H1 (cell line): ENCODE data around the gene SLC6A3. TPM values are rescaled to one million over a fixed set of nuclear protein-coding genes. Genes with fewer than 3 reads are reported as not detected.

Experiments used
- CTCF ChIA-PET: fragments of 300-600 bp; sonication (Branson Sonifier 250); formaldehyde crosslinking; loops from one replicate; lab custom pipeline; 2021; ENCODE audit not compliant: partially characterized antibody; lab: Charles Lee
- POLR2A ChIA-PET: fragments of 300-600 bp; sonication (Branson Sonifier 250); formaldehyde crosslinking; loops from one replicate; lab custom pipeline; 2021; ENCODE audit warnings: inconsistent platforms; ENCODE audit not compliant: partially characterized antibody; lab: Charles Lee
- DNase-seq, 2 experiments: peaks; one replicate each; pipeline versions ENCODE4 v3.0.0 to v3.0.0-alpha.2; 2010 to 2022; ENCODE audit warnings: low spot score in 2 of 2, low read depth in 1 of 2, mixed read lengths in 1 of 2
- FAIRE-seq: peaks from 2 replicates; lab custom pipeline; 2011; peaks lifted over from hg19 to GRCh38; lab: Jason Lieb, UNC
- H2AFZ ChIP-seq: 2 replicates; pipeline ENCODE4 v1.8.1; 2012; ENCODE audit warnings: low read length, inconsistent platforms
- H2AK5ac ChIP-seq: 2 replicates; pipeline ENCODE4 v1.6.1; 2013; ENCODE audit warnings: low read depth, low read length
- H2BK120ac ChIP-seq: replicated peaks from 2 replicates; pipeline ENCODE3; 2013; ENCODE audit warnings: low read depth, low read length, inconsistent platforms
- H2BK12ac ChIP-seq: 2 replicates; pipeline ENCODE4 v1.6.1; 2013; ENCODE audit warnings: low read depth, low read length
- H2BK15ac ChIP-seq: 2 replicates; pipeline ENCODE4 v1.6.1; 2013; ENCODE audit warnings: low read length
- H2BK20ac ChIP-seq: 2 replicates; pipeline ENCODE4 v1.6.1; 2013; ENCODE audit warnings: low read length
- H2BK5ac ChIP-seq: 2 replicates; pipeline ENCODE4 v1.6.1; 2013; ENCODE audit warnings: low read depth, low read length
- H3K14ac ChIP-seq: 2 replicates; pipeline ENCODE4 v1.6.1; 2013; ENCODE audit warnings: inconsistent platforms; ENCODE audit not compliant: insufficient read length
- H3K18ac ChIP-seq: 2 replicates; pipeline ENCODE4 v1.6.1; 2013; ENCODE audit warnings: low read length; ENCODE audit errors: extremely low read depth
- H3K23ac ChIP-seq: 2 replicates; pipeline ENCODE4 v1.6.1; 2013; ENCODE audit warnings: inconsistent platforms; ENCODE audit not compliant: insufficient read length
- H3K23me2 ChIP-seq: 2 replicates; pipeline ENCODE4 v1.6.1; 2013; ENCODE audit warnings: low read depth, low read length
- H3K27ac ChIP-seq: 2 replicates; pipeline ENCODE4 v1.6.1; 2011; ENCODE audit warnings: low read depth, low read length, inconsistent platforms
- H3K27me3 ChIP-seq, 4 experiments: replicated peaks in 1 of 4; 1 replicate in 1 of 4; 2 replicates in 3 of 4; pipeline versions ENCODE4 v1.6.1 to v1.8.1; 2011 to 2013; ENCODE audit warnings: low read length in 3 of 4, mild to moderate bottlenecking in 3 of 4, inconsistent platforms in 2 of 4, mixed read lengths in 2 of 4, moderate library complexity in 1 of 4; ENCODE audit not compliant: control insufficient read depth in 3 of 4, insufficient read depth in 3 of 4; ENCODE audit errors: extremely low read depth in 1 of 4
- H3K36me3 ChIP-seq, 4 experiments: 2 replicates each; pipeline versions ENCODE4 v1.6.1 to v1.8.1; 2011 to 2013; ENCODE audit warnings: mild to moderate bottlenecking in 4 of 4, low read length in 3 of 4, moderate library complexity in 2 of 4, control low read depth in 1 of 4, inconsistent platforms in 1 of 4; ENCODE audit not compliant: insufficient read depth in 4 of 4, control insufficient read depth in 2 of 4
- H3K4ac ChIP-seq: replicated peaks from 2 replicates; pipeline ENCODE3; 2013; ENCODE audit warnings: low read length, low read depth, mixed read lengths, inconsistent platforms; ENCODE audit not compliant: insufficient read length
- H3K4me1 ChIP-seq, 4 experiments: replicated peaks in 1 of 4; 1 replicate in 1 of 4; 2 replicates in 3 of 4; pipeline versions ENCODE4 v1.6.1 to v1.8.1; 2011 to 2013; ENCODE audit warnings: low read length in 3 of 4, inconsistent platforms in 2 of 4, mixed read lengths in 1 of 4; ENCODE audit not compliant: insufficient read depth in 4 of 4, control insufficient read depth in 3 of 4
- H3K4me2 ChIP-seq, 2 experiments: 2 replicates each; pipeline versions ENCODE4 v1.6.1 to v1.8.1; 2011 to 2013; ENCODE audit warnings: low read depth in 2 of 2, low read length in 2 of 2, control low read depth in 1 of 2, inconsistent platforms in 1 of 2, mild to moderate bottlenecking in 1 of 2; ENCODE audit not compliant: insufficient read depth in 1 of 2
- H3K4me3 ChIP-seq, 4 experiments: fragments of 200-600, 300-600 bp in 1 of 4; sonication (generic), shearing (Covaris generic), sonication (Bioruptor Twin) in 1 of 4; 2 replicates each; pipeline versions ENCODE4 v1.5.1 to v1.8.1; 2011 to 2016; ENCODE audit warnings: low read length in 4 of 4, low read depth in 3 of 4, control low read depth in 2 of 4, inconsistent platforms in 2 of 4, mild to moderate bottlenecking in 2 of 4, mixed read lengths in 1 of 4, moderate library complexity in 1 of 4; ENCODE audit not compliant: insufficient read depth in 2 of 4; ENCODE audit errors: extremely low read depth in 1 of 4
- H3K56ac ChIP-seq: replicated peaks from 2 replicates; pipeline ENCODE3; 2013; ENCODE audit warnings: low read depth, mild to moderate bottlenecking, mixed read lengths, low read length, inconsistent platforms; ENCODE audit not compliant: insufficient read length
- H3K79me1 ChIP-seq: 2 replicates; pipeline ENCODE4 v1.6.1; 2013; ENCODE audit warnings: low read depth, low read length, control low read depth
- H3K79me2 ChIP-seq, 2 experiments: 2 replicates each; pipeline versions ENCODE4 v1.6.1 to v1.8.1; 2012 to 2013; ENCODE audit warnings: low read length in 2 of 2, mild to moderate bottlenecking in 2 of 2, inconsistent platforms in 1 of 2; ENCODE audit not compliant: insufficient read depth in 2 of 2, control insufficient read depth in 1 of 2
- H3K9ac ChIP-seq, 4 experiments: replicated peaks in 1 of 4; 1 replicate in 1 of 4; 2 replicates in 3 of 4; pipeline versions ENCODE4 v1.6.1 to v1.8.1; 2011 to 2013; ENCODE audit warnings: low read depth in 3 of 4, low read length in 3 of 4, control low read depth in 2 of 4, mild to moderate bottlenecking in 2 of 4, moderate library complexity in 2 of 4, inconsistent platforms in 1 of 4; ENCODE audit errors: extremely low read depth in 1 of 4
- H3K9me3 ChIP-seq, 2 experiments: 2 replicates each; pipeline versions ENCODE4 v1.6.1 to v1.8.1; 2012 to 2013; ENCODE audit warnings: mild to moderate bottlenecking in 2 of 2, moderate library complexity in 2 of 2, control low read depth in 1 of 2, inconsistent platforms in 1 of 2, low read depth in 1 of 2, low read length in 1 of 2, mixed read lengths in 1 of 2; ENCODE audit not compliant: insufficient read depth in 2 of 2
- H4K20me1 ChIP-seq, 2 experiments: replicated peaks in 1 of 2; 2 replicates each; pipeline versions ENCODE3 to v1.8.1; 2011 to 2013; ENCODE audit warnings: inconsistent platforms in 2 of 2, low read length in 2 of 2, mild to moderate bottlenecking in 1 of 2; ENCODE audit not compliant: insufficient read depth in 2 of 2, control insufficient read depth in 1 of 2
- H4K5ac ChIP-seq: 2 replicates; pipeline ENCODE4 v1.6.1; 2013; ENCODE audit warnings: low read length, low read depth, mixed read lengths, inconsistent platforms; ENCODE audit not compliant: insufficient read length
- H4K8ac ChIP-seq: 2 replicates; pipeline ENCODE4 v1.8.0; 2013; ENCODE audit warnings: mild to moderate bottlenecking, moderate library complexity, low read length, inconsistent platforms; ENCODE audit not compliant: insufficient read depth; ENCODE audit errors: extremely low read depth
- H4K91ac ChIP-seq: replicated peaks from 2 replicates; pipeline ENCODE3; 2013; ENCODE audit warnings: low read length, mixed read lengths, inconsistent platforms; ENCODE audit not compliant: insufficient read length
- KDM1A ChIP-seq: fragments of 200-600, 300-600 bp; sonication (generic); IDR thresholded peaks from 2 replicates; pipeline ENCODE4 v1.7.1; 2016; ENCODE audit warnings: mild to moderate bottlenecking, low read length, borderline replicate concordance
- POLR2AphosphoS5 ChIP-seq: IDR thresholded peaks from 2 replicates; pipeline ENCODE4 v1.6.1; 2011; ENCODE audit warnings: low read depth, low read length
- RBBP5 ChIP-seq: IDR thresholded peaks from 2 replicates; pipeline ENCODE4 v1.7.1; 2012; ENCODE audit warnings: low read depth, mild to moderate bottlenecking, inconsistent platforms, low read length, moderate library complexity, borderline replicate concordance
- SIN3A ChIP-seq, 2 experiments: IDR thresholded peaks in 1 of 2; conservative IDR thresholded peaks in 1 of 2; 2 replicates each; pipeline ENCODE4 v1.6.1; 2011 to 2012; ENCODE audit warnings: low read length in 2 of 2, improper control_type of control experiment in 1 of 2, low read depth in 1 of 2, mild to moderate bottlenecking in 1 of 2
- WGBS, 2 experiments: shearing (Covaris generic) in 1 of 2; methylation state at CpG; one replicate each; pipeline versions ENCODE4 v1.1.6 to v1.1.7; 2013 to 2015; ENCODE audit warnings: low lambda C conversion rate in 2 of 2, mixed read lengths in 2 of 2, inconsistent platforms in 1 of 2, low coverage in 1 of 2, missing lambda C conversion rate in 1 of 2; ENCODE audit not compliant: insufficient replicate concordance in 2 of 2, insufficient coverage in 1 of 2, insufficient read length in 1 of 2; ENCODE audit errors: extremely low coverage in 1 of 2, missing lambda C conversion rate in 1 of 2; 5-methylcytosine and 5-hydroxymethylcytosine counted together
- polyA plus RNA-seq, 7 experiments: library from polyadenylated mRNA; depleted of rRNA in 3 of 7; stranded (reverse) in 5 of 7; unstranded in 2 of 7; fragments of >200 nt in 5 of 7; fragments of 200-250 nt in 2 of 7; gene quantifications; 1 replicate in 5 of 7; 2 replicates in 1 of 7; 4 replicates in 1 of 7; pipeline versions ENCODE4 v1.2.1 to v1.2.3, GENCODE V29; 2011 to 2013; ENCODE audit warnings: missing spikeins in 2 of 7, mixed read lengths in 2 of 7
- total RNA-seq: library from RNA; stranded (reverse); fragmentation: NEBNext Ultra II Directional; extraction: Animal tissue kit (Norgen Biotek cat#: 25700); gene quantifications from 2 replicates; pipeline ENCODE4 v1.2.1, GENCODE V29; 2021

SLC6A3 gene
- total and polyA plus RNA-seq, 2 of the 8 experiments (the other 6 are each of a cell fraction or from before 2014, with no cell fraction given), result 0.48 to 0.91 TPM

DNA sequence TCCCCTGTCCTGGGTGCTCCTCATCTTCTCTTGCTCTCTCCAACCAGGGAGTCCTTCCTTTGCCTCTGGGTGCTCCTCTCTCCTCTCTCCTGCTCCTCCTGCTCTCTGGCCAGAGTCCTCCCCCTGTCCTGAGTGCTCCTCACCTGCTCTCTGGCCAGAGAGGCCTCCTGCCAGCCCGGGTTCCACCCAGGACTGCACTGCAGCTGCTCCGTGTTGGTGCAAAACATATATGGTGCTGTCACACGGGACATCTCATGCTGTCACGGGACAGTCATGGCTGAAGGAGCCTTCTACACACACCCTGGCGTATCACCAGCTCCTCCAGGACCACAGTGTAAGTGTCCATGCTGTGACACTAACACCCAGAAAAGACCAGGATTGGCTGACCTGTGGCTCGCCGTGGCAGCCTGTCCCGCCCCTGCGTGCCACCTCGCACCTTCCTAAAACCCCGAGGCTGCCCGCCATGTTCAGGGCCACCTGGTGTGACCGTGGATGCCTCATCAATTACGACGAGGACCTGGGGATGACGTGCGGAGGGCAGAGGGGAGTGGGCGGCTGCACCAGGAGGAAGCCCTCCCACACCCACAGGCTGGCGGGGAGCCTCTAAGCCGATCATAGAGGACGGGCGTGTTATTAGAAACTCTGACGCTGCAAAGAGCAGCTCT, 27.9 kb upstream of the SLC6A3 start:
- no peak overlapping the region for H3K4me3 ChIP-seq
- H2BK15ac ChIP-seq, result no peak overlapping the region
- H3K56ac ChIP-seq, result no peak overlapping the region
- no peaks in the 10 kb centered on the region for H3K9me3 ChIP-seq
- FAIRE-seq (no peak), DNase-seq (no peak)
- no peak overlapping the region for H3K9ac ChIP-seq
- H2BK120ac ChIP-seq, result no peak overlapping the region
- TF ChIP-seq POLR2AphosphoS5 (peak; percentile 51; the same call in 1 of the 2 replicates), KDM1A (no peak), SIN3A (conservative IDR thresholded peaks at IDR 0.05 in 1 of 2, IDR thresholded peaks at IDR 0.05 in 1 of 2; ENCODE audit: low read depth in 1 of 2, low read length in 2 of 2) (no peak), RBBP5 (no peak)
- H2AFZ ChIP-seq, result no peak overlapping the region
- H3K36me3 ChIP-seq, result peaks cover 29 to 80% (median 62%) of the 10 kb centered on the region in 4 experiments
- ChIA-PET CTCF (interaction anchor here (0.6 to 3.3 kb wide), 3 partner anchors 29 to 225 kb away, joined by 3 to 12 read pairs (median 3); no protein-coding TSS in a partner anchor), POLR2A (interaction anchor here (2.0 kb wide), 1 partner anchor 18 kb away, joined by 5 read pairs; no protein-coding TSS in a partner anchor)
- no peak overlapping the region for H2BK20ac ChIP-seq
- WGBS, 2 experiments, result 91% methylated on average over 23 of the region's 23 CpGs; no CpG with 5 or more reads in 1 of the 2 experiments
- H4K5ac ChIP-seq, result no peak overlapping the region
- no peak overlapping the region for H3K18ac ChIP-seq
- no peak overlapping the region for H3K23ac ChIP-seq
- no peak overlapping the region for H3K14ac ChIP-seq
- 0 out of 2 replicates have a peak overlapping the region, but pooled peaks have one; percentile 23 for H4K8ac ChIP-seq
- H3K4me1 ChIP-seq, result no peaks in the 10 kb centered on the region
- H3K27me3 ChIP-seq, result no peaks in the 10 kb centered on the region
- H4K20me1 ChIP-seq, result peaks cover 4 to 19% of the 10 kb centered on the region in 2 experiments
- no peak overlapping the region for H3K27ac ChIP-seq
- no peak overlapping the region for H2BK5ac ChIP-seq
- H2AK5ac ChIP-seq, result no peak overlapping the region
- no peaks in the 10 kb centered on the region for H3K79me1 ChIP-seq
- H2BK12ac ChIP-seq, result no peak overlapping the region
- no peaks in the 10 kb centered on the region for H3K79me2 ChIP-seq
- no peak overlapping the region for H4K91ac ChIP-seq
- no peak overlapping the region for H3K4me2 ChIP-seq
- H3K4ac ChIP-seq, result no peak overlapping the region
- H3K23me2 ChIP-seq, result 0 out of 2 replicates have a peak, but pooled peaks cover 1% of the 10 kb centered on the region
